GM12878 (cell line): ENCODE results near the gene AMPH. TPM values are rescaled to one million over a fixed set of nuclear protein-coding genes. Genes with fewer than 3 reads are reported as not detected.

Experiments used
- ATAC-seq: fragments of 200-7000 bp; cut with Tn5 transposase; 3 replicates; pipeline ENCODE4 v1.9.1; 2020; ENCODE audit warnings: mild to moderate bottlenecking, moderate library complexity
- BruUV-seq: library from RNA; stranded (reverse); fragments of 400-500 nt; replicated peaks from 2 replicates; lab custom pipeline; 2021; lab: Mats Ljungman, UMichigan
- CTCF ChIA-PET: fragments of 300-600 bp; sonication (Branson Sonifier 250); formaldehyde crosslinking; extraction: SDS; loops from one replicate; lab custom pipeline; 2021; ENCODE audit warnings: inconsistent platforms; lab: Yijun Ruan, JAX
- POLR2A ChIA-PET: fragments of 350-600 bp; formaldehyde crosslinking; extraction: SDS; loops from one replicate; lab custom pipeline; 2021; ENCODE audit warnings: inconsistent platforms; lab: Charles Lee
- RAD21 ChIA-PET: fragments of 300-600 bp; sonication (Branson Sonifier 250); formaldehyde crosslinking; loops from one replicate; lab custom pipeline; 2023; ENCODE audit warnings: antibody characterized with exemption; ENCODE audit not compliant: unreplicated experiment; lab: Charles Lee
- SMC1A ChIA-PET: fragments of 300-600 bp; sonication (Branson Sonifier 250); formaldehyde crosslinking; loops from one replicate; lab custom pipeline; 2023; ENCODE audit not compliant: unreplicated experiment, uncharacterized antibody; lab: Charles Lee
- DNase-seq: peaks from one replicate; pipeline ENCODE4 v3.0.0-alpha.2; 2011; ENCODE audit warnings: low read depth, low spot score
- FAIRE-seq: peaks from 3 replicates; lab custom pipeline; 2011; peaks lifted over from hg19 to GRCh38; lab: Jason Lieb, UNC
- H2AFZ ChIP-seq: 2 replicates; pipeline ENCODE4 v1.6.0; 2011; ENCODE audit warnings: low read depth, low read length, control low read depth; ENCODE audit not compliant: control insufficient read depth
- H3K27ac ChIP-seq: 2 replicates; pipeline ENCODE4 v1.5.1; 2011; ENCODE audit warnings: control low read depth; ENCODE audit not compliant: control insufficient read depth, insufficient read depth
- H3K27me3 ChIP-seq, 2 experiments: replicated peaks in 1 of 2; 2 replicates each; pipeline versions ENCODE4 v1.6.0 to v1.6.1; 2011; ENCODE audit warnings: low read length in 1 of 2; ENCODE audit not compliant: control insufficient read depth in 2 of 2, insufficient read depth in 2 of 2
- H3K36me3 ChIP-seq, 2 experiments: 2 replicates each; pipeline ENCODE4 v1.5.1; 2011; ENCODE audit warnings: low read length in 1 of 2; ENCODE audit not compliant: control insufficient read depth in 2 of 2, insufficient read depth in 2 of 2
- H3K4me1 ChIP-seq: 2 replicates; pipeline ENCODE4 v1.6.1; 2011; ENCODE audit warnings: mild to moderate bottlenecking, low read length, moderate library complexity, mixed read lengths; ENCODE audit not compliant: control insufficient read depth, insufficient read depth
- H3K4me2 ChIP-seq: 2 replicates; pipeline ENCODE4 v1.6.0; 2011; ENCODE audit warnings: control low read depth; ENCODE audit not compliant: control insufficient read depth, insufficient read depth
- H3K4me3 ChIP-seq: fragments of 200-600 bp; sonication (generic); 2 replicates; pipeline ENCODE4 v1.5.1; 2016
- H3K79me2 ChIP-seq: 2 replicates; pipeline ENCODE4 v1.6.0; 2011; ENCODE audit warnings: low read length; ENCODE audit not compliant: control insufficient read depth, insufficient read depth
- H3K9ac ChIP-seq: 2 replicates; pipeline ENCODE4 v1.8.0; 2011; ENCODE audit warnings: low read length, control low read depth, mixed read lengths; ENCODE audit not compliant: control insufficient read depth, insufficient read depth
- H3K9me3 ChIP-seq: replicated peaks from 3 replicates; pipeline ENCODE4 v1.5.1; 2011; ENCODE audit warnings: mild to moderate bottlenecking, low read length; ENCODE audit not compliant: control insufficient read depth, insufficient read depth
- H4K20me1 ChIP-seq: 2 replicates; pipeline ENCODE4 v1.6.0; 2011; ENCODE audit not compliant: control insufficient read depth, insufficient read depth
- ATF2 ChIP-seq: IDR thresholded peaks from 2 replicates; pipeline ENCODE4 v1.6.1; 2012; ENCODE audit warnings: low read length, inconsistent platforms
- CREB1 ChIP-seq: IDR thresholded peaks from 2 replicates; pipeline ENCODE4 v1.6.1; 2012; ENCODE audit warnings: low read depth, mild to moderate bottlenecking, inconsistent platforms
- CREM ChIP-seq: IDR thresholded peaks from 2 replicates; pipeline ENCODE4 v1.6.1; 2014; ENCODE audit warnings: antibody characterized with exemption, low read depth
- HCFC1 ChIP-seq: fragments of 150-350 bp; IDR thresholded peaks from 2 replicates; pipeline ENCODE4 v1.6.1; 2014; ENCODE audit warnings: low read length
- HDAC2 ChIP-seq: fragments of 200-600 bp; sonication (generic); IDR thresholded peaks from 2 replicates; pipeline ENCODE4 v1.6.1; 2017
- MLLT1 ChIP-seq: fragments of 450-650 bp; IDR thresholded peaks from 2 replicates; pipeline ENCODE4 v1.6.1; 2016; ENCODE audit warnings: mild to moderate bottlenecking
- PAX8 ChIP-seq: fragments of 450-650 bp; IDR thresholded peaks from 2 replicates; pipeline ENCODE4 v1.6.1; 2017; ENCODE audit warnings: mild to moderate bottlenecking, moderate library complexity
- PKNOX1 ChIP-seq: fragments of 450-650 bp; IDR thresholded peaks from 2 replicates; pipeline ENCODE4 v1.6.1; 2016; ENCODE audit warnings: mild to moderate bottlenecking
- USF1 ChIP-seq: IDR thresholded peaks from 2 replicates; pipeline ENCODE4 v1.6.1; 2011; ENCODE audit warnings: borderline replicate concordance, low read depth, mild to moderate bottlenecking, moderate library complexity, mixed read lengths, low read length; ENCODE audit not compliant: insufficient read depth; ENCODE audit errors: extremely low read length
- YBX1 ChIP-seq: fragments of 450-650 bp; IDR thresholded peaks from 2 replicates; pipeline ENCODE4 v1.6.1; 2016; ENCODE audit warnings: antibody characterized with exemption
- ZBED1 ChIP-seq: IDR thresholded peaks from 2 replicates; pipeline ENCODE4 v1.6.1; 2016; ENCODE audit warnings: borderline replicate concordance
- WGBS: methylation state at CpG from one replicate; pipeline ENCODE4 v1.1.6; 2016; ENCODE audit warnings: low lambda C conversion rate; ENCODE audit not compliant: insufficient replicate concordance, insufficient coverage; ENCODE audit errors: missing lambda C conversion rate; 5-methylcytosine and 5-hydroxymethylcytosine counted together
- in situ Hi-C: fragments of 300-500 bp; cut with MboI; formaldehyde crosslinking; loops from 9 replicates; pipeline ENCODE4 v1.14.3; 2018; ENCODE audit warnings: mixed read lengths
- intact Hi-C: fragments of 100-400 bp; cut with micrococcal nuclease; formaldehyde crosslinking; loops from one replicate; pipeline ENCODE4 v1.14.2; 2022; ENCODE audit not compliant: unreplicated experiment
- polyA plus RNA-seq, 11 experiments: library from polyadenylated mRNA; depleted of rRNA in 4 of 11; unstranded in 6 of 11; stranded (reverse) in 5 of 11; fragments of >200 nt; fragmentation: Nextera tagmentation in 4 of 11; fragmentation: Illumina TruSeq in 1 of 11; extraction: Ambion mirVana in 4 of 11; extraction: Trizol in 1 of 11; gene quantifications; 1 replicate in 1 of 11; 2 replicates in 10 of 11; pipeline versions ENCODE4 v1.2.1 to v1.2.3, GENCODE V29; 2011 to 2016; ENCODE audit warnings: inconsistent platforms in 2 of 11, missing spikeins in 2 of 11, low read depth in 1 of 11
- total RNA-seq, 4 experiments: library from RNA; depleted of rRNA in 3 of 4; stranded (reverse); fragments of >200 nt in 3 of 4; fragmentation: Illumina TruSeq in 1 of 4; extraction: Trizol in 1 of 4; gene quantifications; 2 replicates each; pipeline versions ENCODE4 v1.2.1 to v1.2.3, GENCODE V29; 2013 to 2021

The AMPH gene
- total and polyA plus RNA-seq, 10 of the 15 experiments (the other 5 are each of a cell fraction or from before 2014, with no cell fraction given) = 0.03 to 0.24 (median 0.08) TPM; not detected in 2

- no TSS peak for BruUV-seq
- in situ Hi-C loops (no loop called here), intact Hi-C loops (no loop called here)
- ATAC-seq (no peak), FAIRE-seq (no peak), DNase-seq (no peak)
- H3K9me3 ChIP-seq = no peaks in the 10 kb centered on the region
- H4K20me1 ChIP-seq = no peaks in the 10 kb centered on the region
- no peak overlapping the region for H3K27ac ChIP-seq
- TF ChIP-seq ATF2 = no peak
- TF ChIP-seq PAX8 = no peak
- no peak for TF ChIP-seq PKNOX1
- no peak for TF ChIP-seq HDAC2
- TF ChIP-seq ZBED1 = no peak
- no peak for TF ChIP-seq CREM
- no peak for TF ChIP-seq YBX1
- TF ChIP-seq MLLT1 = no peak
- TF ChIP-seq USF1 = no peak
- no peak for TF ChIP-seq HCFC1
- TF ChIP-seq CREB1 = no peak
- no peak overlapping the region for H3K4me2 ChIP-seq
- no peaks in the 10 kb centered on the region for H3K4me1 ChIP-seq
- H3K27me3 ChIP-seq = no peaks in the 10 kb centered on the region; a peak in 1 of 4 replicates
- ChIA-PET CTCF (interaction anchor here (1.4 kb wide), 1 partner anchor 150 kb away, joined by 5 read pairs; no protein-coding TSS in a partner anchor), POLR2A (interaction anchor here (0.6 kb wide), 2 partner anchors 21 to 142 kb away, joined by 3 to 7 read pairs; no protein-coding TSS in a partner anchor), SMC1A (interaction anchor here (0.8 kb wide), 1 partner anchor 18 kb away, joined by 3 read pairs; no protein-coding TSS in a partner anchor), RAD21 (no interaction called here)
- H3K36me3 ChIP-seq = no peaks in the 10 kb centered on the region
- no peak overlapping the region for H2AFZ ChIP-seq
- H3K79me2 ChIP-seq = no peaks in the 10 kb centered on the region
- 38% methylated on average over 7 of the region's 7 CpGs for WGBS
- no peak overlapping the region for H3K4me3 ChIP-seq
- no peak overlapping the region for H3K9ac ChIP-seq
Observed at GRCh38 chr7:38548605-38549004, 82.6 kb downstream of the AMPH start.
